ENCODE measurements around the gene NTSR2. TPM values are rescaled to one million over a fixed set of nuclear protein-coding genes. Genes with fewer than 3 reads are reported as not detected.

Gene NTSR2
- total and polyA plus RNA-seq, 12 donors, result 0.10 to 0.15 TPM; not detected in 10

DNA sequence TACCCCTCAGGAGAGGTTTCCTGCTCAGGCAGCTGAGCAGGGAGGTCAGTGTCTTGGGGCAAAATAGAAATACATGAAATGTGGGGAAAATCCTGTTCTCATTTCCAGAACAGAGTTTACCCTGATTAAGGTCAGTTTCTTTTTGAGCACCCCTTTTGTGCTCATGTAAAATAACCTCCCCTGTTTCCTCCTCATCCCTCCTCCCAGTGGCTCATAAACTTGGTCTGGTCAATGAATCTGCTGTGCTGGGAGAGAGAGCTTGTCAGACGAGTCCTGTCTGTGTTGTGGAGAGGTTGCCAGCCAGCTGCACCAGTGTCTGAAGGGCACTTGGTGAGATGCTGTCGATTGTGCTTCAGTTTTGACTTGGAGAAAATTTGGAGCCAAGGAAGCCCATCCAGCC is 48.6 kb downstream of the NTSR2 start:
- Histone ChIP-seq H3K36me3 (peaks cover 0 to 32% (median under 1%) of the 10 kb centered on the region in 9 donors), H3K4me3 (no peak overlapping the region), H3K4me1 (no peaks in the 10 kb centered on the region), H3K27ac (no peak overlapping the region), H3K27me3 (no peaks in the 10 kb centered on the region), H3K9me3 (peaks cover 0 to under 1% (median 0%) of the 10 kb centered on the region in 11 donors)
- TF ChIP-seq CTCF (IDR thresholded peaks at IDR 0.05), result no peak
- no peak for ATAC-seq
- intact Hi-C loops (cut with DNase I), result no loop called here
- WGBS, 2 donors, result 75 to 77% methylated on average over 2 of the region's 2 CpGs
- DNase-seq, result no peak

DNA sequence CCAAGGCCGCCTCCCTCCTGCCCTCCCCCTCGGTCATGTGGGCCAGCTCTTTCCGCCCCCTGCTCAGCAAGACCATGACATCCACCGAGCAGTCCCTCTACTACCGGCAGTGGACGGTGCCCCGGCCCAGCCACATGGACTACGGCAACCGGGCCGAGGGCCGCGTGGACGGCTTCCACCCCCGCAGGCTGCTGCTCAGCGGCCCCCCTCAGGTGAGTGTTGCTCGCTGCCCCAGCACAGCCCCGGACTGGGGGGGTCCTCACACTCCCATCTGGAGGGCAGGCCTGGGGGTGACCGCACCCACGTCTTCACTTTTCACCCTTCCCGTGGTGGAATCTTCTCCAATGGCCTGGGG is 51.3 kb downstream of the NTSR2 start:
- no peak overlapping the region for H3K4me3 ChIP-seq
- intact Hi-C loops (cut with DNase I), result no loop called here
- H3K36me3 ChIP-seq, result peaks cover 0 to 35% (median 0%) of the 10 kb centered on the region in 9 donors
- DNase-seq (no peak), ATAC-seq (peak in 1 of 8 donors; percentile 25)
- H3K4me1 ChIP-seq, result no peaks in the 10 kb centered on the region
- H3K27ac ChIP-seq, result no peak overlapping the region
- TF ChIP-seq CTCF (IDR thresholded peaks at IDR 0.05), result no peak
- H3K9me3 ChIP-seq, result no peaks in the 10 kb centered on the region
- WGBS, 2 donors, result 95% methylated on average over 20 of the region's 20 CpGs
- no peaks in the 10 kb centered on the region for H3K27me3 ChIP-seq

GRCh38 chr2:11617984-11618707 is 51.8 kb downstream of the NTSR2 start:
- no peak for TF ChIP-seq CTCF (IDR thresholded peaks at IDR 0.05)
- H3K27ac ChIP-seq, result no peak overlapping the region
- peaks cover 0 to 35% (median 0%) of the 10 kb centered on the region in 9 donors for H3K36me3 ChIP-seq
- no peaks in the 10 kb centered on the region for H3K9me3 ChIP-seq
- H3K27me3 ChIP-seq, result no peaks in the 10 kb centered on the region
- no peak overlapping the region for H3K4me3 ChIP-seq
- intact Hi-C loops (cut with DNase I), result no loop called here
- H3K4me1 ChIP-seq, result no peaks in the 10 kb centered on the region
- WGBS, 2 donors, result 94 to 95% methylated on average over 33 of the region's 33 CpGs
- peak in 5 of 8 donors; percentile 18 to 67 (median 31) for ATAC-seq
- no peak for DNase-seq

GRCh38 chr2:11617527-11617926 is 52.5 kb downstream of the NTSR2 start:
- Histone ChIP-seq H3K9me3 (no peaks in the 10 kb centered on the region), H3K27ac (no peak overlapping the region), H3K36me3 (peaks cover 0 to 41% (median 0%) of the 10 kb centered on the region in 9 donors), H3K4me3 (no peak overlapping the region), H3K4me1 (no peaks in the 10 kb centered on the region), H3K27me3 (no peaks in the 10 kb centered on the region)
- whole genome bisulfite sequencing, 2 donors, result 94 to 95% methylated on average over 14 of the region's 14 CpGs
- ATAC-seq (peak in 3 of 8 donors; percentile 9 to 32 (median 13)), DNase-seq (no peak)
- no peak for TF ChIP-seq CTCF (IDR thresholded peaks at IDR 0.05)
- intact Hi-C loops (cut with DNase I), result no loop called here
